Measurements from ENCODE around the gene COX19. TPM values are rescaled to one million over a fixed set of nuclear protein-coding genes. Genes with fewer than 3 reads are reported as not detected.

Gene COX19
- total RNA-seq = 9.5 and 9.6 TPM in 2 replicates

DNA sequence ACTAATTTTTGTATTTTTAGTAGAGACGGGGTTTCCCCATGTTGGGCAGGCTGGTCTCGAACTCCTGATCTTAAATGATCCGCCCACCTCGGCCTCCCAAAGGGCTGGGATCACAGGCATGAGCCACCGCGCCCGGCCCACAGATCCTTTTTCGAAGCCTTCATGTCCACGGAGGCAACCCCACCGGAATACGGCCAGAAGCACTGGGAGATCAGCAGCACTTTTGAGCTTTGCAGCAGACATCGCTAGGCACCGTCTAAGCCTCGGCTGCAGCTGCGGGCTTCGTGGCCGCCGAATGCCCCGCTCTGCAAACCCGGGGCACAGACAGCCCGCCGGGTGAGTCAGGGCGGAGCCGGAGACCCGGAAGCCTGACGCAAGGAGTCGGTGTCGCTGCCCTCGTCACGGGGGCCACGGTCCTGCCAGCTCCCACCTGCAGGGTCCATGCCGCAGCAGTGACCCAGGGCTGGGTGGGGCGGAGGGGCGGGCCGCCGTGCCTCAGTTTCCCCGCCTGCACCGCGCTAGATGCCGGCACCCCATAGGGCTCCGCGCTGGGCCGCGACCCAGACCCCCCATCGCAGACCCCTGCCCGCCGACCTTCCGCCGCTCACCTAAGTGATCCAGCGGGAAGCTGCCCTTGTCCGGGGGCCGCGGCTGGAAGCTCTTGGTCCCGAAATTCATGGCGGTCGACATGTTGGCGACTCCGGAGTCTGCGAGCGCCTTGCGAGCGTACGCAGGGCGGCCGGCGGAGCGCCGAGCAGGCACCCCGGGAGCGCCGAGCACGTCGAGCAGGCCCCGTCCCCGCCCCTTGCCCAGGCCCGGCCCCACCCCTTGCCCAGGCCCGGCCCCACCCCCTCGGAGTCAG, at the start of gene COX19:
Gene COX19, minus strand, starts transcription at position 730 of the 862 bp plus-strand sequence. Its CDS starts 40 bp downstream, at position 690.

DNA sequence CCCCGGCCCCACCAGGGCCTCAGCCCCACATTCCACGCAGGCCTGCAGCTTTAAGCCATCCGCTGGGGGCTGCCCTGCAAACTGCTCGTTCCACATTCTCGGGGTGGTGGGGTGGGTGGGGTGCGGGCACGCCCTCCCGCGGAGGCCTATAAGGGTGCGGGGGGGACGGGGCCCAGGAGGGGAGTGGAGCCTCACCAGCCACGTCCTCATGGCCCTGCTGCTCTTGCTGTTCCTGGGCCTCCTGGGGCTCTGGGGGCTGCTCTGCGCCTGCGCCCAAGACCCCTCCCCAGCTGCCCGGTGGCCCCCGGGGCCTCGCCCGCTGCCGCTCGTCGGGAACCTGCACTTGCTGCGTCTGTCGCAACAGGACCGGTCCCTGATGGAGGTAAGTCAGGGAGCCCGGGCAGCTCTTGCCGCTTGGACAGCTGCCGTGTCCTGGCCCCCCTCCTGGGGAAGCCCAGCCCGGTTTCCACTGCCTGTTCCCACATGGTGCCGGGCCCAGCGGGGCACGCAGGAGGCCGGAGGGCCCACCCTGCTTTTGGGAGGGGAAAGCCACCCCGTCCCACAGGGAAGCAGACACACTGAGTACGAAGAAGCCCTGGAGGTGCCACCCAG, 7.8 kb upstream of the COX19 start, which contains the start of gene CYP2W1:
Gene CYP2W1, plus strand, starts transcription at position 178 of the 612 bp plus-strand sequence. Its CDS starts 31 bp downstream, at position 209.

DNA sequence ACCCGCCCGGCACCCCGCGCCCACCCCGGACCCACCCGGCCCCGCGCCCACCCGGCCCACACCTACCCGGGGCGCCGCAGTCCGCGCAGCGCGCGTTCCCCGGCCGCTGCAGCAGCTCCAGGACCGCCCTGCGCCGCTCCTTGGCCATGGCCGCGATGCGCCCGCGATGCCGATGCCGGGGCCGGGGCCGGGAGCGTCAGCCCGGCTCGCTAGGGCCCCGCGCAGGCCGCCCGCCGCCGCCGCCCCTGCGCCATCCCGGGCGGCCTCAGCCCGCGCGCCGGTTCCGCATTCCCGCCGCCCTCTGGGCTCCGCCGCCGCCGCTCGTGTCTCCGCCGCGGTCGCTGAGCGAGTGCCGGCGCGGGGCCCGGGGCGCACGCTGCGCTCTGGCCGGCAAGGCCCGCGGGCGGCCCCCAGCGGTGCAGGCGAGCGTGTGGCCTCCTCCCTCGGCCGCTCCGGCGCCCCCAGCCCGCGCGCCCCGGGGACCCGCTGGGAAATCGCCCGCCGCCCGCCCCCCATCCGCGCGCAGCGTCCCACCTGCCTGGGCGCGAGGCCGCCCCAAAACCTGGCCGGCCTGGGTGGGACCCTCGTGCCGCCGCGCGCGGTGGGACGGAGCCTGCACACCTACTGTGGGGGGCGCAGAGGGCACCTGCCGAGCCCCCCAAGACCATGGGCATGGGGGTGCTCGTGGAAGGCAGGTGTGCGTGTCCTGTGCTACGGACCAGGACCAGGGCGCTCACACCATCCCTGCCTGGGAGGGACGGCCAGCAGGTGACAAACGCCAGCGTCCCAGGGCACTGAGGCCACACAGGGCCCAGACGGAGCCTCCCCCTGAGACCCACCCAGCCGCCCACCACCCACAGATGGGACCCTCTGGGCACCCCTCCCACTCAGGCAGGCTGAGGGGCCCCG, 20.8 kb downstream of the COX19 start, which contains the start of gene ADAP1:
Gene ADAP1, minus strand, starts transcription at position 351 of the 909 bp plus-strand sequence. Its CDS starts 203 bp downstream, at position 148.

Other genes with a start within 250 kb of the COX19 start
- 6.7 and 7.9 TPM in 2 replicates for gene DNAAF5, start 248.8 kb downstream of the COX19 start, total RNA-seq
- 11.7 and 13.7 TPM in 2 replicates for gene PRKAR1B, start 248.3 kb downstream of the COX19 start, total RNA-seq
- 95.4 and 135 TPM in 2 replicates for gene SUN1, start 143.1 kb downstream of the COX19 start, total RNA-seq
- gene GET4, start 99.0 kb downstream of the COX19 start, total RNA-seq = 16.1 and 19.7 TPM in 2 replicates
- 9.1 and 9.2 TPM in 2 replicates for gene ADAP1, start 20.9 kb downstream of the COX19 start, total RNA-seq
- gene CYP2W1, start 7.6 kb upstream of the COX19 start, total RNA-seq = 0.09 and 0.14 TPM in 2 replicates
- 1.00 and 5.8 TPM in 2 replicates for gene GPR146, start 69.0 kb upstream of the COX19 start, total RNA-seq
- gene GPER1, start 112.6 kb upstream of the COX19 start, total RNA-seq = 1.00 and 1.5 TPM in 2 replicates
- gene ZFAND2A, start 184.6 kb upstream of the COX19 start, total RNA-seq = 21.0 and 30.0 TPM in 2 replicates